Left renal cortex interstitium (tissue), 4 donors: ENCODE measurements around the gene COL1A1. TPM values are rescaled to one million over a fixed set of nuclear protein-coding genes. Genes with fewer than 3 reads are reported as not detected.
A peak's percentile ranks its signal among the peaks of the same experiment; 100 is the strongest.

Source experiments
- DNase-seq, 4 donors: peaks; one replicate each; pipeline ENCODE4 v3.0.0-alpha.2; 2013; ENCODE audit warnings: low read depth in 4 of 4, low spot score in 2 of 4, missing footprints in 1 of 4
- polyA plus RNA-seq, 4 donors: library from polyadenylated mRNA; unstranded; fragments of 120-200 nt; gene quantifications; one replicate each; pipeline ENCODE4 v1.2.1, GENCODE V29; 2013; ENCODE audit not compliant: insufficient read length in 4 of 4

COL1A1 gene
- polyA plus RNA-seq, 4 donors: 447 to 744 (median 516) TPM

DNA sequence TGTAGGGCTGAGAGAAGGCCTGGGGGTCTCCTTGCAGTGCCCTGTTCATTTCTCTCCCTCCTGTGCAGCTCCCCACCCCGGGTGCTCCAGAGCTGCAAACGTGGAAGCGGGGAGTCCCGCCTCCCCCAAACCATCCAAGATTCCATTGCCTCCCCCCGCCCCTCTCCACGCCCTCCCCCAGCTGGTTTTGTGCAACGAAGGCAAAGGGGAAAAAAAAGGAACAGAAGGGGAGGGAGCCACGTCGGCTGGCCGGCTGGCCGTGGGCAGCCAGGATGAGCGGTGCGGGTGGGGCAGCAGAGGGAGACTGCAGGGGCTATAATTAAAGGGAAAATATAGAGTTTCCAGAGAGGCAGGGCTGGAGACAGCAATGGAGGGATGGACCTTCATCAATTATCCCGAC lies 1.7 kb upstream of the COL1A1 start:
- no peak for DNase-seq

DNA sequence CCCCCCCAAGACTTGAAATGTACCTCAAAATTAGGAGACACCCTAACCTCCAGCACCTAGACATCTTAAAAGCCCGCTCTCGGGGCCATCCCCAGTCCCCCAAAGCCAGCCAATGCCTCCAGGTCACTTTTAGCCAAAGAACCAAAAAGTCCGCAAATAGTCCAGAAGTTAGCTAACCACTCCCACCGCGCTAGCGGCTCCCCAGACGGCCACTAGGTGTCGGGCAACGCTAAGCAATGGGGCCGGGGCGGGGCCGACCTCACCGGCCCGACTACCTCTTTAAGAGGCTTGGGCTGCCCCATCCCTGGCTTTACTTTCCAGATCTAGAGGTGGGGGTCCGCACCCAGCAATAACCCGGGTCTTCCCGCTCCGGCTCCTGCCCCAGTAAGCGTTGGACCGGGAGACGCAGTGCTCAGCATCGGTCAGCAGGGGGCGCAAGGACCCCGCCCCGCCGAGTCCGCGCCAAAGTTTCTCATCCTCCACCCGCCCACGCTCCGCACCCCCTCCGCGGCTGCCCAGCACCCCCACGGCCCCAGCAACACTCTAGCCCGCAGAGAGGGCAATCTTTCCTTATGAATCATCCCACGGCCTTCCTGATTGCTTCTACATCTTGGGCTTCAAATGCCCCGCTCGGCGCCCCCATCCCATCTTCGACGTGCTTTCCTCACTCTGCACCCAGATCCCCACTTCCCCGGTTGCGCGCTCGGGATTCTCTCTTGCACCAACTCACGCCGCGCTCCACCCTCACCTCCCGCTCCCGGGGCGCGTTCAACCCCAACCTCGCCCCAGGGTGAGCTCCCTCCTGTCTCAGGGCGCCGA lies 765 bp downstream of the COL1A1 start:
- DNase-seq: peak; percentile 79 to 90 (median 84)

DNA sequence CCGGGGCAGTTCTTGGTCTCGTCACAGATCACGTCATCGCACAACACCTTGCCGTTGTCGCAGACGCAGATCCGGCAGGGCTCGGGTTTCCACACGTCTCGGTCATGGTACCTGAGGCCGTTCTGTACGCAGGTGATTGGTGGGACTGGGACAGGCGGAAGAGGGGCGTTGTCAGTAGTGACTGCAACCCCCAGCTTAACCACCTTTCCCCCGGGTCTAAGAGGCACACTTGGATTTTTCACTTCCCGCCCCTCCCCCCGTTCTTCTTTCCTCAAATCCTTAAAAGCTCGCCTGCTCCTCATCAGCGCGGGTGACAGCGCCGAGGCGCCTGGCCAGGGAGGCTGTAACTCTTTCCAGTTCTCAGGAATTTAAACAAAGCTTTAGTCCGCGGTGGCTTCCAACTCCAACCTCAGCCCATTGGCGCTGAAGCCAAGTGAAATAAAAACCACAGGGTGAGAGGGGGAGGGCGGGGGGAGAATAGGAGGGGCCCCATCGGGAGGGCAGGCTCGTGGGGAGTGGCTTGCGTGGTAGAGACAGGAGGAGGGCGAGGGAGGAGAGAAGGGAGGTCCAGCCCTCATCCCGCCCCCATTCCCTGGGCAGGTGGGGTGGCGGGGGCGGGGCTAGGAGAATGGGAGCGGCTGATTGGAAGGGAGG lies 1.5 kb downstream of the COL1A1 start:
- DNase-seq: peak in 3 of 4 donors; percentile 84 to 92 (median 89)

DNA sequence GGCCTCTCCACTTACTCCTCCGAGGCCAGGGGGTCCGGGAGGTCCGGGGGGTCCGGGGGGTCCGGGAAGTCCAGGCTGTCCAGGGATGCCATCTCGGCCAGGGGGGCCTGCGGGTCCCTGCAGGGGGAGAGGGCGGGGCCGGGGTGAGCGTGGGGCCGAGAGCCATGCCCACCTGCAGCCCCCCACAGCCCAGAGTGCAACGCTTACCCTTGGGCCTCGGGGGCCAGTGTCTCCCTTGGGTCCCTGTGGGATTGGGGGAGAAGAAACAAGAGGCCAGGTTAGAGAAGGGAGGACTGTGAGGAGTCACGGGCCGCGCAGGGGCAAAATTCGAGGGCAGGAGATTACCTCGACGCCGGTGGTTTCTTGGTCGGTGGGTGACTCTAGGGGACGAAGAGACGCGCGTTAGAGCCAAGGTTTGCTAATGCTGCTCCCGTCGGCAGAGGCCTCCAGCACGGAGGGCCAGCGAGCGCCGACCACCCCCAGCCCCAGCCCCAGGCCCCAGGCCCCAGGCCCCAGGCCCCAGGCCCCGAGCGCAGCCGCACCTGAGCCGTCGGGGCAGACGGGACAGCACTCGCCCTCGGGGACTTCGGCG lies 2.1 kb downstream of the COL1A1 start:
- no peak for DNase-seq

DNA sequence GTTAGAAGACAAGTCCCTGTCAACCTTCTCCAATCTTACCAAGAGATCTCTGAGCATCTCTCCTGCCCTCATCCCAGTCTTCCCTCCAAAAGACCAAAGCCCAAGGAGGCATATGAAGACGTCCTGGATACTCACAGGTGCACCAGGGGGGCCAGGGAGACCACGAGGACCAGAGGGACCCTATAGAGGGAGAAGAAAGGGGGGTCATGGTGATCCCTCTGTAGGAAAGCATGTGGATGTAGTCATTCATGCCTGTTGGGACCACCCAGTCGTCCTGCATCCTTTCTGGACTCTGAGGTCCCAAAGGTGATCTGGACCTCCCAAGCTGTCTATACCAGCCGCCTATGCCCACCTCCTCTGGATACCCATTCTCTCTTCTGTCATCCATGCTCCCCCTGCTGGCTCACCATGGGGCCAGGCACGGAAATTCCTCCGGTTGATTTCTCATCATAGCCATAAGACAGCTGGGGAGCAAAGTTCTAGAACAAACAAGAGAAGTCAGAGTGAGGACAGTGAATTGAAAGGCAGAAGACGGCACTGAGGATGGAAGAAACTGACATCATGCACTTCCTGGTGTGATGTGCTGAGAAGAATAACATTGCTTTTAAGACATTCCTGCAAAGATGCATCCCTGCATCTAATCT lies 3.3 kb downstream of the COL1A1 start:
- DNase-seq: no peak

DNA sequence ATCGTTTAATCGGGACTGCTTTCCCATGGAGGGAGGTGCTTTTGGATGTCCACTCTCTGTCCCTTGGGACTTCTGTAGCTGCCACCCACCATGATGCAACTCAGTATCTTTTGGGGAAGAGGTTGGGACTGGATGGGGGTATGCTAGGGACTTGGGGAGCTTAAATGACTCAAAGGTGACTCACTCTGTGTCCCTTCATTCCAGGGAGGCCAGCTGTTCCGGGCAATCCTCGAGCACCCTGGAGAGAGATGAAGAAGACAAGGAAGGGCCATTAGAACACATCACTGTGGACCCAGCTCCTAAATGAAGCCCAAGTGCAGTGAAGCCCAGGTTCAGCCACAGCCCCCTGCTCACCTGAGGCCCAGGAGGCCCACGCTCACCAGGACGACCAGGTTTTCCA lies 4.6 kb downstream of the COL1A1 start:
- no peak for DNase-seq

DNA sequence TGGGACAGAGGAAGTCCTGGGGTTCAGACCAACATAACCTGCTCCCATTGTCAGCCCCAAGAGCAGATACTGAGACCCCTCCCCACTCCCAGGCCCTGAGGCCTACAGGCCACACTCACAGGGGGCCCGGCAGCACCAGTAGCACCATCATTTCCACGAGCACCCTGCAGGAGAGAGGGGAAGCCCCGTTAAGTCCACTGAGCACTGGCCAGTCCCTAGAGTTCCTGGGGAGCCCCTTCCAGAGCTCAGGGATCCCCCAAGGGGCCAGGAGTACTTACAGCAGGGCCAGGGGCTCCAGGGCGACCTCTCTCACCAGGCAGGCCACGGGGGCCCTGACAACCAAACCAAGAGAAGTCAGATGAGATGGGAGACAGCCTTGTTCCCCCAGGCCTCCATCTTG lies 5.4 kb downstream of the COL1A1 start:
- no peak for DNase-seq

DNA sequence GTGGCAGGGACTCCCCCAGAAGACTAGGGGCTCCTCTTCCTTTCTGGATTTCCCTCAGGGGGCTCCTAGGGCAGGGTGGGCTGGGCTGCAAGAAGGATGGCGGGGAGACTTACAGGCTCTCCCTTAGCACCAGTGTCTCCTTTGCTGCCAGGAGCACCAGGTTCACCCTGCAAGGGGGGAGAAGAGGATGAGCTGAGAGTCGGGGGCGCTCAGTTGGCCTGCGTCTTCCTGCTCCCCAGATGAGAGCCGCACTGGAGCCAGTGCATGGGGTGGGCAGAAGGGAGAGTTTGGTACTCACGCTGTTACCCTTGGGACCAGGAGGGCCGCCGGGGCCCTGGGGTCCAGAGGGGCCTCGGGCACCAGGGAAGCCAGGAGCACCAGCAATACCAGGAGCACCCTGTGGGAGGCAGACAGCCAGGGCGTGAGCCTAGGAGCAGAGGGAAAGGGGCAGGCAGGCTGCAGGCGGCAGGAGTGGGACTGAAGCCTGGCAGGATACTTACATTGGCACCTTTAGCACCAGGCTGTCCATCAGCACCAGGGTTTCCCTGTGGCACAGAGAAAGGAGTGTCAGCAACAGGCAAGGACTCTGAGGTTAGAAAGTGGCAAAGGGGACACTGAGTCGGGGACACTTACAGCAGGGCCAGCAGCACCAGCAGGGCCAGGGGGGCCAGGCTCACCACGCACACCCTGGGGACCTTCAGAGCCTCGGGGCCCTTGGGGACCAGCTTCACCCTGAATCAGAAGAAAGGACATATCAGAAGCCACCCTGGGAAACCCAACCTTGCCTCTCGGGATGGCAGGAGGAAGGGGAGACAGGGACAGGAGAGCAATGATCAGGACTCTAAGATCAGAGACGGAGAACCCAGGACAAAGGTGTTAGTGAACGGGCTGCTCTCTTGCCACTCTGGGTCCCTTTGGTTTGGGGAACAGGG lies 6.2 kb downstream of the COL1A1 start:
- DNase-seq: no peak

DNA sequence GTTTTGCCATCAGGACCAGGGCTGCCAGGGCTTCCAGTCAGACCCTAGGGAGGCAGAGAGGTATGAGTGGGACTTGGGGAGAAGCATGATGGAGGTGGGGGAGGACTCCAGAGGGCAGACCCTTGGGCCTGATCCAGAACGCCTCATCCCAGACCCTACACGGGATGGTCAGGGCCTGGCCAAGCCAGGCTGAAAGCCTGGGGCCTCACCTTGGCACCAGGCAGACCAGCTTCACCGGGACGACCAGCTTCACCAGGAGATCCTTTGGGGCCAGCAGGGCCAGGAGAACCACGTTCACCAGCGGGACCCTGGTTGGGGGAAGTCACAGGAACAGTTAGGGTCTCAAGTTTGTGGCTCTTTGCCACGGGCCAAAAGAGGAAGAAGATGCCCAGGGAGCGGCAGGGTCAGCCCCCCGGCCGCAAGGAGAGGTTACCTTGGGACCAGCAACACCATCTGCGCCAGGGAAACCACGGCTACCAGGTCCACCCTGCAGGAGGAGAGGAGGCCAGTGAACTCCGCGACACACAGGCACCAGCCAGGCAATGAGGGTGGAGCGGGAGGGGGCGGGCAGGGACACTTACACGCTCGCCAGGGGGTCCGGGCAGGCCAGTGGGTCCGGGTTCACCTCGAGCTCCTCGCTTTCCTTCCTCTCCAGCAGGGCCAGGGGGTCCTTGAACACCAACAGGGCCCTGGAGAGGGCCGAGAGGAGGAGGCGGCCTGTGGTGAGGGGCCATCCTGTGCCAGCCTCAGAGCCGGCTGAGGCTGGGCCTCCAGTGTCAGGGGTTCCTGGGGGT lies 7.1 kb downstream of the COL1A1 start:
- no peak for DNase-seq

DNA sequence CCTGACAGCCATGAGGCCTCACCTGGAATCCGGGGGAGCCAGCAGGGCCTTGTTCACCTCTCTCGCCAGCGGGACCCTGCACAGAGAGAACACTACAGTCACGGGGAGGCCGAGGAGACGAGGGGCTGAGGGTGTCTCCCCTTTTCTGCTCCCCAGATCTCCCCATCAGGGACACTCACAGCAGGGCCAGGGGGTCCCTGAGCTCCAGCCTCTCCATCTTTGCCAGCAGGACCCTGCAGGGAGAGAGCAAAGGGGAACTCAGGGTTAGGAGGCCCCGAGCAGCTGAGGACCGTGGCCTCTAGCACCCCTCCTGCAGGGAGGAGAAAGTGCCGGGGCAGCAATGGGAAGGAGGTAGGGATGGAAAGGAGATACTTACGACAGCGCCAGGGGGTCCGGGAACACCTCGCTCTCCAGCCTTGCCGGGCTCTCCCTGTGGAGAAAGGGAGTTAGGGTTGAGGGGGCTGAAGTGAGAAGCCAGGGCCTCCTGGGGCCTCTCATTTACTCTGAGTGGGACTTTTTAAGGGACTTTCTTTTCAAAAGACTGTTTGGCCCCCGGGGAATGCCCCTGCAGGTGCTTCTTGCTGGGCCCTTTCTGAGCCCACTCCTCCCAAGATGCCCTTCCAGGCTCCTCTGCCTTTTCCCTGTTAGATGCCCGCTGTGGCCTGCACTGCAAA lies 8.7 kb downstream of the COL1A1 start:
- no peak for DNase-seq

DNA sequence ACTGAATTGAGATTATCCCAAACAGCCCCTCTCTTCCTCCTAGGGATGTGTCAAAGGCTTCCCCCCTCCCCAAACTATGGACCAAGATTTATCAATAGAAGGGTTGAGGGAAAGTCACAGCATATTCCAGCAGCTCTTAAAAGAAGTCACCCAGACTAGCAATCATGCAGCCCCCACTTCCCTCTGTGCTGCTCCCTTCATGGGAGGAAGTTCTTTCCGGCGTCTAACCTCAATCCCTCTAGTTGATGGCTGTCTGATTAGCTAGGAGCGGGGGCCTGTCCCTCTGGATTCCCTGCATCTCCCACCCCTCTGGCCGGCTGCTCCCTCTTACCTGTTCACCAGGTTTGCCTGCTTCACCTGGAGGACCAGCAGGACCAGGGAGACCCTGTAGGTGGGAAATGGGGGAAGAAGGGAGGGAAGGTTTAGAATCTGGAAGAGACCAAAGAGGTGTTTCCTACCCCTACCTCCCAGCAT lies 9.2 kb downstream of the COL1A1 start:
- DNase-seq: no peak

DNA sequence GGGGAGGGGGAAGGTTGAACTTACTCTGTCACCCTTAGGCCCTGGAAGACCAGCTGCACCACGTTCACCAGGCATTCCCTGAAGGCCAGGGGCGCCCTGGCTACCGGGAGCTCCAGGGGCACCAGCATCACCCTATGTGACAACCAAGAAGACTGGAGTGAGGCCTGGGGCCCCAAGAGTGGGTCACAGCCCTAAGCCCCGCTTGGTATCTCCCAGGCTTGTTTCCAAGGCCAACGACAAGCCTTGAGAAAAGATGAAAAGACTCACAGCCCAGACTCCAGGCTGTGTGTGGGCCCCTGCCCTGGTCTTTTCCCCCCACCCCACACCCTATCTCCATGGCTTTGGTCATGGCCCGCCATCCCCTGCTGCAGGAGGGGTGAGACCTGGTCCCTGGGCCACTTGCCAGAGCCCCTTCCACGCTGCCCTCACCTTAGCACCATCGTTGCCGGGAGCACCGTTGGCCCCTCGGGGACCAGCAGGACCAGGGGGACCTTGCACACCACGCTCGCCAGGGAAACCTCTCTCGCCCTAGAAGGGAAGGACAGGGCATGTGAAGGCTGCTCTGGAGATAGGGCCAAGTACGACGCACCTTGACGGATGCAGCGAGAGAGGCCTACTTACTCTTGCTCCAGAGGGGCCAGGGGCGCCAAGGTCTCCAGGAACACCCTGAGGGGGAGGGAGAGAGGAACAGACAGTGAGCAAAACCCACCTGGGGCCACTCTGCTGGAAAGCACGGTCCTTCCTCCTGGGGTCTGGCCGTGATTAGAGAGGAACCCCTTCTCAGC lies 9.9 kb downstream of the COL1A1 start:
- DNase-seq: no peak

DNA sequence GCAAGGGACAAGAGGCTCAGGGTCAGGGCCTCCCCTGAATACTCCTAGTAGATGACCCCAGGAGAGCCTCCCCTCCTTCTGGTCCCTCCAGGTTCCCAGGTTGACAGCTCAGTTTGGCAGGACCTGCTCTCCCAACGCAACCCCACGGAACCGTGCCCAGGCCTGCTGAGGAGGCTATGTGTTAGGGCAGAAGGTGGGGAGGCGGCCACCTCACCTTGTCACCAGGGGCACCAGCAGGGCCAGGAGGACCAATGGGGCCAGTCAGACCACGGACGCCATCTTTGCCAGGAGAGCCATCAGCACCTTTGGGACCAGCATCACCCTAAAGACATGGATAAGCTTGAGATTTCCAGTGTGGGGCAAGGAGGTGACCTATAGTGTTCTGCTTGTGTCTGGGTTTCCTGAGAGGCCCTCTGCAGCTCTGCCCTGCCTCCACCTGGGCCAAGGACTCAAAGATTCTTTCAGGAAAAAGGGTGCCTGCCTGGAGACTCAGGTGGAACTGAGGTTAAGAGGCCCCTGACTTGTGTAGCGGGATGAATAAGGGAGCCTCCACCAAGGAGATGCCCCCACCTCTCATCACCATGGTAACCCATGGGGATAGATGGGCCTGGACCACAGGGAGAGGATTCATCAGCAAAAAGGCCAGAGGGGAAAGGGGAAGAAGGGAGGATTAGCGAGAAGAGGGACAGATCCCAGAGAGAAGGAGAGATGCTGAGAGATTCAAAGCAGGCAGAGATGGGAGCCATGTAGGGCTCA lies 10.7 kb downstream of the COL1A1 start:
- DNase-seq: no peak

DNA sequence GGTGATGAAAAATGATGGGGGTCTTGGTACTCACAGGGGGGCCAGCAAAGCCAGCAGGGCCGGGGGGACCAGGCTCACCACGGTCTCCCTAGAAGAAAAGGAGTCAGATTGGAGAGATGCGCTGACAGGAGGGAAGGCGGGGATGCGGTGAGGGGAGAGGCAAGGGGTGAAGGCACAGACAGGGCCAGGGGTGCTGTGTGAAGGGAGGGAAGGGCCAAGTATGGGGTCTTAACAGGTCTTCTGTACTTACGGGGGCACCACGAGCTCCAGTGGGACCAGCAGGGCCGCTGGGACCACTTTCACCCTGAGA lies 11.2 kb downstream of the COL1A1 start:
- no peak for DNase-seq

DNA sequence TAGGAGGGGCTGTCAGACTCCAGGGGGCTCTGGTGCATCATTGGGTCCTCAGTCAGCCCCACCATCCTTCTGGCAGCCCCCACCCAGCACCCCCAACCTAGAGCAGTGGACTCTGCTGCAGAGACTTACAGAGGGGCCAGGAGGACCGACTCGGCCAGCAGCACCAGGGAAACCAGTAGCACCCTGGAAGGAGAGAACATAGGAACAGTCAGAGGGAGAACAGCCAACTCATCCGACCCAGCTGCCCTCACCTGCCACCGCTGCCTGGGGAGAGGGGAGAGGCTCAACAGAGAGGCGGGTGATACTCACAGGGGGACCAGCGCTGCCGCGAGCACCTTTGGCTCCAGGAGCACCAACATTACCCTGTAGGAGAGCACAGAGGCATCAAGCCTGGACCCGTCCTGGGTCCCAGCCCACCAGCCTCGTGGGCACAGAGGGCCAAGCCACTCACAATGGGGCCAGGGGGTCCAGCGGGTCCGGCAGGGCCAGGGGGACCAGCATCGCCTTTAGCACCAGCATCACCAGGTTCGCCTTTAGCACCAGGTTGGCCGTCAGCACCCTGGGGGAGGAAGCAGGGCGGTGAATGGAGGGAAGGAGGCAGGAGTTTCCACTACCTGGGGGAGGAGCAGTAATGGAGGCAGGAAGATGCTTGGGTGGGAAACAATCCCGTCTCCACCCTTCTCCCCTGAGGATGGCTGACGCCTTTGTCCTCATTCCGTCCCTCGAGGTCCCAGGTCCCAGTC lies 11.7 kb downstream of the COL1A1 start:
- DNase-seq: no peak

DNA sequence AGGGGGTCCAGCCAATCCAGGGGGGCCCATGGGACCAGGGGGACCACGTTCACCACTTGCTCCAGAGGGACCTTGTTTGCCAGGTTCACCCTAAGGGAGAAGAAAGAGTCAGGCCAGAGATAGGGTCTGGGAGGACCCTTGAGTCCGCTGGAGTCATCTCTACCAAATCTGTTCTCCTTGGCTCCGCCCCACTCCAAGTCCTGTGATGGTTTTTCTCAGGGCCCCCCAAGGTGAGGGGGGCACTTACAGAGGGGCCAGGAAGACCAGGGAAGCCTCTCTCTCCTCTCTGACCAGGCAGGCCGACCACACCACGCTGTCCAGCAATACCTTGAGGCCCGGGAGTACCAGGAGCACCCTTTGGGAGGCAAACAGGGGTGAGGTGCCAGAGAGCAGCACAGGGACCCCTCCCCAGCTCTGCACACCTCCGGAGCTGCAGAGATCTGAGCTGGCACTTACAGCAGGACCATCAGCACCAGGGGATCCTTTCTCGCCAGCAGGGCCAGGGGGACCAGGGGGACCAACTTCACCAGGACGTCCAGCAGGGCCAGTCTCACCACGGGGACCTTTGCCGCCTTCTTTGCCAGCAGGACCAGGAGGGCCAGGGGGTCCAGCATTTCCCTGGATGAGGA lies 12.4 kb downstream of the COL1A1 start:
- DNase-seq: no peak
